Measurements from ENCODE around the gene CRIM1.

CRIM1 gene

GRCh38 chr2:36482576-36483214 is 127.1 kb downstream of the CRIM1 start:
- DNase-seq (ENCODE audit: low read depth), result no peak

- no peak for DNase-seq (ENCODE audit: low read depth)
Measured at GRCh38 chr2:36483290-36483689, 127.7 kb downstream of the CRIM1 start.

- DNase-seq (ENCODE audit: low read depth), result no peak
Measured at GRCh38 chr2:36484454-36484853, 128.9 kb downstream of the CRIM1 start.

GRCh38 chr2:36485521-36485920 is 129.9 kb downstream of the CRIM1 start:
- DNase-seq (ENCODE audit: low read depth), result no peak

GRCh38 chr2:36486521-36487044 is 131.0 kb downstream of the CRIM1 start:
- DNase-seq (ENCODE audit: low read depth), result no peak

- no peak for DNase-seq (ENCODE audit: low read depth)
Measured at GRCh38 chr2:36487947-36488346, 132.4 kb downstream of the CRIM1 start.

GRCh38 chr2:36489281-36489680 is 133.7 kb downstream of the CRIM1 start:
- no peak for DNase-seq (ENCODE audit: low read depth)

GRCh38 chr2:36490749-36491148 is 135.2 kb downstream of the CRIM1 start:
- DNase-seq (ENCODE audit: low read depth), result no peak

- no peak for DNase-seq (ENCODE audit: low read depth)
Measured at GRCh38 chr2:36492216-36492945, 136.8 kb downstream of the CRIM1 start.

GRCh38 chr2:36493306-36493705 is 137.7 kb downstream of the CRIM1 start:
- no peak for DNase-seq (ENCODE audit: low read depth)

- no peak for DNase-seq (ENCODE audit: low read depth)
Measured at GRCh38 chr2:36497570-36498163, 142.1 kb downstream of the CRIM1 start.

GRCh38 chr2:36499128-36499820 is 143.7 kb downstream of the CRIM1 start:
- no peak for DNase-seq (ENCODE audit: low read depth)

- no peak for DNase-seq (ENCODE audit: low read depth)
Measured at GRCh38 chr2:36500072-36500471, 144.5 kb downstream of the CRIM1 start.

- no peak for DNase-seq (ENCODE audit: low read depth)
Measured at GRCh38 chr2:36502081-36502480, 146.5 kb downstream of the CRIM1 start.

- DNase-seq (ENCODE audit: low read depth), result no peak
Measured at GRCh38 chr2:36507408-36507812, 151.8 kb downstream of the CRIM1 start.

- no peak for DNase-seq (ENCODE audit: low read depth)
Measured at GRCh38 chr2:36509075-36509474, 153.5 kb downstream of the CRIM1 start.

GRCh38 chr2:36511858-36512603 is 156.5 kb downstream of the CRIM1 start:
- no peak for DNase-seq (ENCODE audit: low read depth)

GRCh38 chr2:36512705-36513104 is 157.1 kb downstream of the CRIM1 start:
- no peak for DNase-seq (ENCODE audit: low read depth)

GRCh38 chr2:36513661-36514060 is 158.1 kb downstream of the CRIM1 start:
- no peak for DNase-seq (ENCODE audit: low read depth)

- no peak for DNase-seq (ENCODE audit: low read depth)
Measured at GRCh38 chr2:36515538-36515937, 160.0 kb downstream of the CRIM1 start.

- DNase-seq (ENCODE audit: low read depth), result no peak
Measured at GRCh38 chr2:36516136-36516870, 160.7 kb downstream of the CRIM1 start.

All from T-helper 22 cell (primary cell).